NCI-H69 (cell line): ENCODE results near the gene MAGI2.

Experiments used
- DNase-seq: peaks from one replicate; lab custom pipeline; 2025; lab: John Stamatoyannopoulos, UW

The MAGI2 gene

GRCh38 chr7:78736548-78736947 lies 716.9 kb downstream of the MAGI2 start:
- DNase-seq, result no peak

GRCh38 chr7:78734626-78735025 lies 718.8 kb downstream of the MAGI2 start:
- DNase-seq, result no peak

GRCh38 chr7:78720066-78720465 lies 733.4 kb downstream of the MAGI2 start:
- DNase-seq, result no peak

GRCh38 chr7:78718212-78718611 lies 735.3 kb downstream of the MAGI2 start:
- no peak for DNase-seq

GRCh38 chr7:78716876-78717275 lies 736.6 kb downstream of the MAGI2 start:
- no peak for DNase-seq

GRCh38 chr7:78714356-78714755 lies 739.1 kb downstream of the MAGI2 start:
- DNase-seq, result peak; percentile 21

- no peak for DNase-seq
These were observed 741.4 kb downstream of the MAGI2 start for GRCh38 chr7:78712111-78712510.

GRCh38 chr7:78709658-78710057 lies 743.8 kb downstream of the MAGI2 start:
- no peak for DNase-seq

GRCh38 chr7:78704504-78704903 lies 749.0 kb downstream of the MAGI2 start:
- DNase-seq, result no peak

- DNase-seq, result no peak
These were observed 750.1 kb downstream of the MAGI2 start for GRCh38 chr7:78703391-78703790.

- DNase-seq, result no peak
These were observed 750.7 kb downstream of the MAGI2 start for GRCh38 chr7:78702770-78703169.

- no peak for DNase-seq
These were observed 757.6 kb downstream of the MAGI2 start for GRCh38 chr7:78695826-78696225.

GRCh38 chr7:78691584-78691983 lies 761.9 kb downstream of the MAGI2 start:
- no peak for DNase-seq

GRCh38 chr7:78690174-78690573 lies 763.3 kb downstream of the MAGI2 start:
- DNase-seq, result no peak

- DNase-seq, result no peak
These were observed 765.1 kb downstream of the MAGI2 start for GRCh38 chr7:78688376-78688775.

- DNase-seq, result no peak
These were observed 767.3 kb downstream of the MAGI2 start for GRCh38 chr7:78686189-78686588.

- DNase-seq, result peak; percentile 24
These were observed 769.3 kb downstream of the MAGI2 start for GRCh38 chr7:78684201-78684600.

- DNase-seq, result peak; percentile 47
These were observed 769.9 kb downstream of the MAGI2 start for GRCh38 chr7:78683566-78683965.

GRCh38 chr7:78679112-78679876 lies 774.2 kb downstream of the MAGI2 start:
- no peak for DNase-seq

- no peak for DNase-seq
These were observed 776.1 kb downstream of the MAGI2 start for GRCh38 chr7:78677391-78677790.

GRCh38 chr7:78675511-78675910 lies 778.0 kb downstream of the MAGI2 start:
- DNase-seq, result no peak

GRCh38 chr7:78673272-78673671 lies 780.2 kb downstream of the MAGI2 start:
- DNase-seq, result peak; percentile 64

- no peak for DNase-seq
These were observed 790.5 kb downstream of the MAGI2 start for GRCh38 chr7:78662939-78663338.

GRCh38 chr7:78649976-78650375 lies 803.5 kb downstream of the MAGI2 start:
- DNase-seq, result no peak
